Spleen (tissue), 11 donors: ENCODE measurements around the gene MIGA1. TPM values are rescaled to one million over a fixed set of nuclear protein-coding genes. Genes with fewer than 3 reads are reported as not detected.
A peak's percentile ranks its signal among the peaks of the same experiment; 100 is the strongest.

ENCODE experiments used
- DNase-seq: peaks from one replicate; pipeline ENCODE4 v3.0.0-alpha.2; 2020
- H3K27ac ChIP-seq, 8 donors: fragments of 200-600 bp; sonication (generic) in 7 of 8; 1 replicate in 4 of 8; 2 replicates in 4 of 8; pipeline versions ENCODE4 v1.5.0 to v1.8.0; 2016 to 2021; ENCODE audit warnings: inconsistent platforms in 4 of 8, mild to moderate bottlenecking in 4 of 8, moderate library complexity in 1 of 8
- H3K27me3 ChIP-seq, 7 donors: fragments of 200-600 bp; sonication (generic) in 6 of 7; replicated peaks in 1 of 7; 1 replicate in 4 of 7; 2 replicates in 3 of 7; pipeline versions ENCODE4 v1.5.0 to v1.8.0; 2016 to 2021; ENCODE audit warnings: inconsistent platforms in 3 of 7, mild to moderate bottlenecking in 1 of 7
- H3K36me3 ChIP-seq, 6 donors: fragments of 200-600 bp; sonication (generic) in 5 of 6; 1 replicate in 4 of 6; 2 replicates in 2 of 6; pipeline versions ENCODE4 v1.5.0 to v1.8.0; 2016 to 2021; ENCODE audit warnings: inconsistent platforms in 2 of 6
- H3K4me1 ChIP-seq, 6 donors: fragments of 200-600 bp; sonication (generic) in 5 of 6; 1 replicate in 3 of 6; 2 replicates in 3 of 6; pipeline versions ENCODE4 v1.5.0 to v1.8.0; 2016 to 2021; ENCODE audit warnings: inconsistent platforms in 3 of 6
- H3K4me3 ChIP-seq, 8 donors: fragments of 200-600 bp; sonication (generic) in 7 of 8; 1 replicate in 4 of 8; 2 replicates in 4 of 8; pipeline versions ENCODE4 v1.5.0 to v1.8.0; 2016 to 2021; ENCODE audit warnings: inconsistent platforms in 4 of 8, mild to moderate bottlenecking in 4 of 8, moderate library complexity in 2 of 8
- H3K9me3 ChIP-seq, 8 donors: fragments of 200-600 bp; sonication (generic) in 7 of 8; 1 replicate in 4 of 8; 2 replicates in 4 of 8; pipeline versions ENCODE4 v1.5.0 to v1.8.0; 2016 to 2021; ENCODE audit warnings: inconsistent platforms in 4 of 8
- CTCF ChIP-seq, 11 experiments: fragments of 200-600 bp in 7 of 11; fragments of 450-650 bp in 4 of 11; sonication (generic) in 4 of 11; IDR thresholded peaks in 8 of 11; conservative IDR thresholded peaks in 3 of 11; 1 replicate in 7 of 11; 2 replicates in 4 of 11; pipeline versions ENCODE4 v1.4.0 to v1.8.0; 2016 to 2021; ENCODE audit warnings: antibody characterized with exemption in 11 of 11, inconsistent platforms in 4 of 11, mild to moderate bottlenecking in 1 of 11
- POLR2A ChIP-seq, 3 donors: fragments of 450-650 bp; IDR thresholded peaks; one replicate each; pipeline ENCODE4 v1.5.1; 2017; ENCODE audit warnings: antibody characterized with exemption in 3 of 3, mild to moderate bottlenecking in 1 of 3
- POLR2AphosphoS5 ChIP-seq, 3 donors: sonication (generic); formaldehyde crosslinking; IDR thresholded peaks; one replicate each; pipeline ENCODE4 v1.5.1; 2017; ENCODE audit warnings: antibody characterized with exemption in 3 of 3
- WGBS, 5 donors: extraction: QIAGEN DNeasy Blood & Tissue Kit in 3 of 5; methylation state at CpG; one replicate each; pipeline versions ENCODE4 v1.1.5 to v1.1.7; 2013 to 2018; 5-methylcytosine and 5-hydroxymethylcytosine counted together
- intact Hi-C: fragments of 100-400 bp; cut with DNase I; formaldehyde crosslinking; loops from one replicate; pipeline ENCODE4 v1.15.0; 2023; ENCODE audit warnings: low total_unique reads
- polyA plus RNA-seq, 3 donors: library from polyadenylated mRNA; stranded (reverse); fragments of 200-250 nt; gene quantifications; one replicate each; pipeline ENCODE4 v1.2.1, GENCODE V29; 2013
- total RNA-seq, 7 donors: library from RNA; depleted of rRNA in 3 of 7; stranded (reverse); fragments of >200 nt in 3 of 7; fragmentation: NEBNext Ultra II Directional in 4 of 7; extraction: Animal tissue kit (Norgen Biotek cat#: 25700) in 4 of 7; gene quantifications; one replicate each; pipeline versions ENCODE4 v1.1.0 to v1.2.1, GENCODE V29; 2016 to 2021
- donor health status: healthy with polysubstance abuse.
- donor health status: DM: no; HTN: no; CAD: no; lungs with moderate emphysema.
- donor health status: DM: no; HTN: no; CAD: no.
- donor health status: Bipolar disorder and iron deficiency.
- donor health status: healthy.
- donor health status: DM: no; HTN: no; CAD: no.
- donor health status: DM: yes; HTN: yes; CAD: no.

MIGA1 gene
- total and polyA plus RNA-seq, 10 donors: 2.4 to 20.2 (median 16.5) TPM

- Histone ChIP-seq H3K4me1 (peaks cover 0 to 22% (median 8%) of the 10 kb centered on the region in 6 donors), H3K36me3 (peaks cover 0 to 65% (median 4%) of the 10 kb centered on the region in 6 donors), H3K27me3 (no peaks in the 10 kb centered on the region), H3K9me3 (no peaks in the 10 kb centered on the region), H3K4me3 (no peak overlapping the region), H3K27ac (peak overlapping the region in 6 of 8 donors; percentile 18 to 63 (median 37))
- intact Hi-C loops: no loop called here
- TF ChIP-seq POLR2A (IDR thresholded peaks at IDR 0.05) (no peak), CTCF (IDR thresholded peaks at IDR 0.05 in 8 of 11, conservative IDR thresholded peaks at IDR 0.05 in 3 of 11) (no peak), POLR2AphosphoS5 (IDR thresholded peaks at IDR 0.05) (no peak)
- WGBS, 5 donors: 60 to 76% (median 74%) methylated on average over 2 of the region's 2 CpGs
- no peak for DNase-seq
These were observed 52.7 kb downstream of the MIGA1 start for GRCh38 chr1:77831976-77832711.

DNA sequence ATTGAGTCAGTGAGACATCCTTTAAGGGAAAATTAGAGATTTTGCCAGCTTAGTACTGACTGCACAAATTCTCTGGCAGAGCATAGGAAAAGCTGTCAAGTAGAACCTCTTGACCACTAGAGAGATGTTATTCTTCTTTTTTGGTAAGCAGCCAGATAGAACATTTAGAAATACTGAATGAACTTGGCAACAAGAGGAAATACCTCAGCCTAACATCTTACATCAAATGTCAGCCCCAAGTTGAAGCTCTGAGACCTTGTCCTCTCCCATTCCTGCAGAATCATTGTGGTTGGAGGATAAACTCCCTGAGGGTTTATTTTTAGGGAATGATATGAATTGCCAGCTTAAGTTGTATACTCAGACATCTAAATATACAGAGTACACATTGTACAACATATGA is 53.5 kb downstream of the MIGA1 start:
- intact Hi-C loops: no loop called here

DNA sequence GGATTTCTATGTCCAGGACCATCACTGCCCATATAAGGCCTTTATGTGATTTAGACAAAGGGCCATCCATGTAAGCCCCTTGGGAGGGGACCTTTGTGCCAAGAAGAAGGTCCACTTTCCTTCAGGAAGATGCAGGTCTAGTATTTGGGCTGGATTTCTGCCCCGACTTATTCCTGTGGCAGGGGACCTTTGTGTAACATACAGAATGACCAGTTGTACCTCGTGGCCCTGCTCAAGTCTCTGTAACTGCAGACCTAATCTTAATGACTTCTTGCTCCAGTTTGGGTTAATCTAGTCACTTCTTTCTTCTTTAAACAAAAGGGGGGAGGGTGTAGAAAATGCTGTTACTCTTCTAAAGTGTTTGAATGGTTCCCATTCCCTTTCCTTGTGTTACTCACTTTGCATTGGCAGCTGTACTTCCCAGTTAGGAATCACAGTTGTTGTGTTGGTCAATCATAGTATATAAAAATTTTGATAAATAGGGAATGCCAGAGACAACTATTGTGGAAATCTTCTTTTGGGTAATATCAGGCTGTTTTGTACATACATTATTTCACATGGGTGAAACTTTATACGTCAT is 54.2 kb downstream of the MIGA1 start:
- H3K27ac ChIP-seq: peak overlapping the region in 6 of 8 donors; percentile 33 to 79 (median 62)
- no peak for DNase-seq
- H3K4me3 ChIP-seq: no peak overlapping the region
- H3K27me3 ChIP-seq: no peaks in the 10 kb centered on the region
- peaks cover 0 to 53% (median 4%) of the 10 kb centered on the region in 6 donors for H3K36me3 ChIP-seq
- intact Hi-C loops: no loop called here
- peaks cover 0 to 22% (median 8%) of the 10 kb centered on the region in 6 donors for H3K4me1 ChIP-seq
- TF ChIP-seq POLR2AphosphoS5 (IDR thresholded peaks at IDR 0.05) (no peak), POLR2A (IDR thresholded peaks at IDR 0.05) (no peak), CTCF (IDR thresholded peaks at IDR 0.05 in 8 of 11, conservative IDR thresholded peaks at IDR 0.05 in 3 of 11) (no peak)
- no peaks in the 10 kb centered on the region for H3K9me3 ChIP-seq
- WGBS, 5 donors: 85 to 96% (median 92%) methylated on average over 3 of the region's 3 CpGs

More for the DNA sequence above, 53.5 kb downstream of the MIGA1 start:
- DNase-seq: no peak
- TF ChIP-seq CTCF (IDR thresholded peaks at IDR 0.05 in 8 of 11, conservative IDR thresholded peaks at IDR 0.05 in 3 of 11): no peak
- TF ChIP-seq POLR2AphosphoS5 (IDR thresholded peaks at IDR 0.05): peak in 1 of 3 donors; percentile 22
- no peak overlapping the region for H3K4me3 ChIP-seq
- H3K9me3 ChIP-seq: no peaks in the 10 kb centered on the region
- H3K36me3 ChIP-seq: peaks cover 0 to 57% (median 4%) of the 10 kb centered on the region in 6 donors
- H3K4me1 ChIP-seq: peaks cover 0 to 22% (median 8%) of the 10 kb centered on the region in 6 donors
- H3K27me3 ChIP-seq: no peaks in the 10 kb centered on the region
- H3K27ac ChIP-seq: peak overlapping the region in 5 of 8 donors; percentile 18 to 74 (median 56)

DNA sequence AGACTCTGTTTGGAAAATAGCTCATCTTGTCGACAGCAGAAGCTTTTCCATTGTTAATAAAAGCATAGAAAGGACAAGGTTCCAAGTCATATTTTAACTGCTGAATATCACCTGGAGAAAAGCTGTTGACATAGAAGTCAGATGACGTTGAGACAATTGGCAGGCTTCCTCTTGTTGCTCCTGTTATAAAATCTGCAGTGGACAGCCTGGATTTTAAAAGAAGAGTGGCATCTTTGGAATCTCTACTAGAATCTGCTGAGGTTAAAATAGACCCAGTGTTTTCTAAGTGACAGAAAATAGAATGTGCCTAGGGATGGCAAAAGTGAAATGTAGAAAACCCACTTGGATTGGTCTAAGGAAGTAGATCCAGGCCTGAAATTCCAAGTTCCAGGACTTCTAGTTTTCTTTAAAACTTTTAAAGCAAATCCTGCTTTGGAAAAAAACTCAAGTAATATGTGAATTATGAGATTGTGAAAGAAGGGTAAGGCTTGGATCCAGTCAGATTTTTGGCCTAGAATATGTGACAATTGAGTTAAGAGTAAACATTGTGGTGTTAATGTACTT is 55.4 kb downstream of the MIGA1 start:
- H3K27me3 ChIP-seq: no peaks in the 10 kb centered on the region
- WGBS, 5 donors: 73 to 93% (median 81%) methylated on average over 2 of the region's 2 CpGs
- H3K9me3 ChIP-seq: no peaks in the 10 kb centered on the region
- H3K27ac ChIP-seq: peak overlapping the region in 2 of 8 donors; percentile 74 to 79
- TF ChIP-seq POLR2AphosphoS5 (IDR thresholded peaks at IDR 0.05): no peak
- TF ChIP-seq POLR2A (IDR thresholded peaks at IDR 0.05): no peak
- no peak for TF ChIP-seq CTCF (IDR thresholded peaks at IDR 0.05 in 8 of 11, conservative IDR thresholded peaks at IDR 0.05 in 3 of 11)
- H3K4me1 ChIP-seq: peaks cover 0 to 22% (median 8%) of the 10 kb centered on the region in 6 donors
- intact Hi-C loops: no loop called here
- H3K36me3 ChIP-seq: peaks cover 0 to 59% (median 8%) of the 10 kb centered on the region in 6 donors
- no peak overlapping the region for H3K4me3 ChIP-seq
- no peak for DNase-seq
